ENCODE data around the gene COX6A1. TPM values are rescaled to one million over a fixed set of nuclear protein-coding genes. Genes with fewer than 3 reads are reported as not detected.

The COX6A1 gene
- total and polyA plus RNA-seq, 3 experiments from 2014 or later, result 475 to 785 (median 475) TPM

DNA sequence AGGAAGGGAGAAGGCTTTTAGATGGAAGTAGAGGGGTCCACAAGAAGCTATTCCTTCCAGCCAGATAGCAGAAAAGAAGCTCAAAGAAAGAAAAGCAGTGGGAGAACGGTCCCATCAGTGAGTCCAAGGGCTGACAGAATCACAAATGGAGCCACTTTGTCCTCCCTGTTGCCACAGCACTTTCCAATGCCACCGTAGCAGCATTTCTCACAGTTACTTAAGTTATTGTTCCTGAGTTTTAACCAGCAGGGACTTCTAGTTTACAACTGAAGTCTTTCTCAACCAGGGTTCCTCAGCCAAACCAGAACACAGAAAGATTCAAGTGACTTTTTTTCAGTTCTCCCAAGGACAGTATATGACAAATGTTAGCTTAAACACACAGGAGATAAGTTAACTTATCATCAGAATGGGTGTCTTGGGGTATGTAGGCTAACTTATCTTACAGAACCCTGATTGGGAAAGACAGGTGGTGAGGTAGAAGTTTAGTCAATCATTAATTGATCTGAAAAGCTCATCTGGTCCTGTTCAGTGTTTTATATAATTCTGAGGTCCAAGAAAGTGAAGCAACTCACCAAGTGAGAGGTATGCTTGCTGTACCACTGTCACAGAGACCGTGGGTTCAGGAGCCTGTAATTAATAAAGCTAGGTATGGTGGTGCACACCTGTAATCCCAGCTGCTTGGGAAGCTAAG, 15.3 kb downstream of the COX6A1 start:
- H3K9me3 ChIP-seq (ENCODE audit: low read length), result no peaks in the 10 kb centered on the region
- no peak overlapping the region for H3K4me3 ChIP-seq (ENCODE audit: low read length)
- CTCF ChIA-PET, result interaction anchor here (0.8 to 4.8 kb wide), 8 partner anchors 10 to 196 kb away, joined by 3 to 16 read pairs (median 4); partner anchors contain the start of genes DYNLL1 and SRSF9
- DNase-seq, result no peak
- Mint-ChIP-seq H3K27ac (peak overlapping the region in 5 of 8 donors; percentile 2 to 80 (median 72)), H3K27me3 (no peaks in the 10 kb centered on the region), H3K4me1 (peaks cover 0 to 8% (median 5%) of the 10 kb centered on the region in 3 donors), H3K36me3 (peaks cover 0 to 57% (median 6%) of the 10 kb centered on the region in 3 donors), H3K9me3 (no peaks in the 10 kb centered on the region), H3K4me3 (no peak overlapping the region)
- POLR2A ChIA-PET, result interaction anchor here (0.6 kb wide), 1 partner anchor 10 kb away, joined by 3 read pairs; no protein-coding TSS in a partner anchor
- no peak overlapping the region for H3K27ac ChIP-seq (ENCODE audit: low read depth, low read length)
- H3K36me3 ChIP-seq (ENCODE audit: insufficient read depth, low read length), result peaks cover 8% of the 10 kb centered on the region
- H3K27me3 ChIP-seq (ENCODE audit: insufficient read depth, low read length, poor library complexity, severe bottlenecking), result no peaks in the 10 kb centered on the region
- no peaks in the 10 kb centered on the region for H3K4me1 ChIP-seq (ENCODE audit: insufficient read depth, low read length)

DNA sequence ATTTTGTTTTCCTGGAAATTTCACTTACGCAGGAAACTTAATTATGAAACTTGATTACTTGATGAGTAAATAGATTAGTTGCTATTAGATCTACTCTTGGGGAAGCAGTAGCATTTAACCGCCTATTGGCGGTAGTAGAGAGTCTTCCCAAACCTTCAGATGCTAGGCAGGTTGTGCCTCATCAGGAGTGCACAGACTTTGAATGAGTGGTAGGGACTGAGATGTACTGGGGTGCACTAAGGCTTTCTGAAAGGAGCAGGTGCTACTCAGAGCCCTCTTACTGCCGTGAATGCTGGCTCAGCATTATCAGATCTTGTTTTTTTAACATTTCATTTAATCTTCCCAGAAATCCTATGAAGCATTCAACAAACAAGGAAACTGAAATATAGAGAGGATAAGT, 16.1 kb downstream of the COX6A1 start:
- Histone ChIP-seq H3K27me3 (ENCODE audit: insufficient read depth, low read length, poor library complexity, severe bottlenecking) (no peaks in the 10 kb centered on the region), H3K4me1 (ENCODE audit: insufficient read depth, low read length) (no peaks in the 10 kb centered on the region), H3K9me3 (ENCODE audit: low read length) (no peaks in the 10 kb centered on the region), H3K36me3 (ENCODE audit: insufficient read depth, low read length) (peaks cover 15% of the 10 kb centered on the region), H3K27ac (ENCODE audit: low read depth, low read length) (no peak overlapping the region), H3K4me3 (ENCODE audit: low read length) (no peak overlapping the region)
- ChIA-PET CTCF (interaction anchor here (1.2 to 4.8 kb wide), 2 partner anchors 15 to 41 kb away, joined by 4 to 16 read pairs; partner anchors contain the start of genes DYNLL1 and SRSF9), POLR2A (no interaction called here)
- H3K4me3 Mint-ChIP-seq, result no peak overlapping the region
- peaks cover 0 to 8% (median 5%) of the 10 kb centered on the region in 3 donors for H3K4me1 Mint-ChIP-seq
- peak in 3 of 5 donors; percentile 24 to 52 (median 26) for DNase-seq
- peaks cover 0 to 65% (median 8%) of the 10 kb centered on the region in 3 donors for H3K36me3 Mint-ChIP-seq
- peak overlapping the region in 4 of 8 donors; percentile 61 to 75 (median 70) for H3K27ac Mint-ChIP-seq
- H3K27me3 Mint-ChIP-seq, result no peaks in the 10 kb centered on the region
- no peaks in the 10 kb centered on the region for H3K9me3 Mint-ChIP-seq

DNA sequence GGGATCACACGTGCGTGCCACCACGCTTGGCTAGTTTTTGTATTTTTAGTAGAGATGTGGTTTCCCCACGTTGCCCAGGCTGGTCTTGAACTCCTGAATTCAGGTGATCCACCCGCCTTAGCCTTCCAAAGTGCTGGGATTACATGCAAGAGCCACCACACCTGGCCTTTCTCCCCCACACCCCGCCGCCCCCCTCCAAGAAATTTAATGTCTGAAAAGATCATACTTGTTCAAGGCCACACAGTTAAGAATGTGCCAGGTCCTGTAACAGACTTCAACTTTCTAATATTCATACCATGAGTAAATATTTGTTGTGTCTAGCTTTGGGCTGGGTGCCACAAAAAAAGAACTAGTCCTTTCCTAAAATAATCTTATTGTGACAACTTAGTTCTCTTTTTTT, 17.4 kb downstream of the COX6A1 start:
- H3K9me3 ChIP-seq (ENCODE audit: low read length), result no peaks in the 10 kb centered on the region
- no peaks in the 10 kb centered on the region for H3K4me1 ChIP-seq (ENCODE audit: insufficient read depth, low read length)
- no peaks in the 10 kb centered on the region for H3K27me3 ChIP-seq (ENCODE audit: insufficient read depth, low read length, poor library complexity, severe bottlenecking)
- H3K27ac ChIP-seq (ENCODE audit: low read depth, low read length), result no peak overlapping the region
- DNase-seq, result no peak
- CTCF ChIA-PET, result interaction anchor here (2.8 kb wide), 1 partner anchor 41 kb away, joined by 10 read pairs; the partner anchor contains the start of gene DYNLL1
- Mint-ChIP-seq H3K4me1 (peaks cover 0 to 3% (median 0%) of the 10 kb centered on the region in 3 donors), H3K36me3 (peaks cover 5 to 69% (median 11%) of the 10 kb centered on the region in 3 donors), H3K4me3 (no peak overlapping the region), H3K27me3 (no peaks in the 10 kb centered on the region), H3K9me3 (no peaks in the 10 kb centered on the region), H3K27ac (peak overlapping the region in 1 of 8 donors; percentile 19)
- H3K36me3 ChIP-seq (ENCODE audit: insufficient read depth, low read length), result peaks cover 21% of the 10 kb centered on the region
- POLR2A ChIA-PET, result interaction anchor here (0.7 to 1.1 kb wide), 2 partner anchors 28 to 41 kb away, joined by 4 read pairs; no protein-coding TSS in a partner anchor
- no peak overlapping the region for H3K4me3 ChIP-seq (ENCODE audit: low read length)

DNA sequence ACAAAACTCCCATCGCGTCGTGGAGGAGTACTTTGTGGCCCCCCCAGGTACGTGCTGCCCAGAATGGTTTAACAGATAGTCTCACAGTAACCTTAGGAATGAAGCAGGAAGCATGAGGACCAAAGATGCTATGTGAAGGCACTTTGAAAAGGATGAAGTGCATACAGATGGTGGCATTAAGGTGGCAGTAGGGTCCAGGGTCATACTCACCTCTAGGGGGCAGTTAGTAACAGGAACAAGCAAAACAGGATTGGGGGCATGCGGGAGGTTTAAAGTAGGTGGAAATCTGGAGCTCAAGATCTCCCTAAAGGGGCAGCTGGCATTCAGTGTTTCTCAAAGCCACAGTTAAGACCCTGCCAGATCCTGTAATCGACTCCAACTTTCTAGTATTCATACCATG, 19.2 kb downstream of the COX6A1 start:
- H3K36me3 Mint-ChIP-seq, result peaks cover 5 to 75% (median 14%) of the 10 kb centered on the region in 3 donors

DNA sequence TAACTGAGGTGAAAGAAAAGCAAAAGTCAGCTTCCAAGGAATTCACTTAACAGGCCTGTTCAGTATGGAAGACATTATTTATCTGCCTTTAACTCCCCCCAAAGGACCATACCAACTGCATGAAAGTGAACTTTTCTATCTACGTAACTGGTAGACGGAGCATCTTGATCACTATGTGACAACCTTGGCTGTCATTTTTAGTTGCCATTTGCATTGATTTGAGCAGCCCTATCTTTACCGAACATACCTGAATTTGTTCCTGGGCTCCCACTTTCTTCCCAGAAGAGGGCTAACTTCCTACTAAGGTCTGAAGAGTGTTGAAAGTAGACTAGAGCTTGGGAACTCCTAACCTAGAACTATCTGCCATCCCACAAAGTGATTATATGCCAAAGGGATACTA, 22.2 kb downstream of the COX6A1 start:
- H3K9me3 Mint-ChIP-seq, result no peaks in the 10 kb centered on the region
- H3K36me3 ChIP-seq (ENCODE audit: insufficient read depth, low read length), result peaks cover 60% of the 10 kb centered on the region
- no peak for DNase-seq
- POLR2A ChIA-PET, result no interaction called here
- peaks cover 7% of the 10 kb centered on the region for H3K4me1 ChIP-seq (ENCODE audit: insufficient read depth, low read length)
- no peak overlapping the region for H3K4me3 ChIP-seq (ENCODE audit: low read length)
- peak overlapping the region in 1 of 8 donors; percentile 47 for H3K27ac Mint-ChIP-seq
- H3K9me3 ChIP-seq (ENCODE audit: low read length), result no peaks in the 10 kb centered on the region
- no peak overlapping the region for H3K4me3 Mint-ChIP-seq
- peaks cover 3 to 7% (median 4%) of the 10 kb centered on the region in 3 donors for H3K4me1 Mint-ChIP-seq
- CTCF ChIA-PET, result no interaction called here
- peaks cover 9 to 87% (median 19%) of the 10 kb centered on the region in 3 donors for H3K36me3 Mint-ChIP-seq
- H3K27ac ChIP-seq (ENCODE audit: low read depth, low read length), result no peak overlapping the region
- H3K27me3 Mint-ChIP-seq, result no peaks in the 10 kb centered on the region
- no peaks in the 10 kb centered on the region for H3K27me3 ChIP-seq (ENCODE audit: insufficient read depth, low read length, poor library complexity, severe bottlenecking)

More for the DNA sequence above, 19.2 kb downstream of the COX6A1 start:
- H3K4me3 ChIP-seq (ENCODE audit: low read length), result no peak overlapping the region
- POLR2A ChIA-PET, result interaction anchor here (0.9 kb wide), 1 partner anchor 9 kb away, joined by 3 read pairs; no protein-coding TSS in a partner anchor
- H3K27ac ChIP-seq (ENCODE audit: low read depth, low read length), result no peak overlapping the region
- CTCF ChIA-PET, result interaction anchor here (1.0 to 2.8 kb wide), 4 partner anchors 13 to 39 kb away, joined by 3 to 12 read pairs (median 6); partner anchors contain the start of genes COX6A1 and DYNLL1
- no peaks in the 10 kb centered on the region for H3K9me3 ChIP-seq (ENCODE audit: low read length)
- no peaks in the 10 kb centered on the region for H3K27me3 Mint-ChIP-seq
- H3K27me3 ChIP-seq (ENCODE audit: insufficient read depth, low read length, poor library complexity, severe bottlenecking), result no peaks in the 10 kb centered on the region
- H3K36me3 ChIP-seq (ENCODE audit: insufficient read depth, low read length), result peaks cover 32% of the 10 kb centered on the region
- H3K27ac Mint-ChIP-seq, result peak overlapping the region in 6 of 8 donors; percentile 8 to 79 (median 52)
- no peaks in the 10 kb centered on the region for H3K9me3 Mint-ChIP-seq
- H3K4me1 ChIP-seq (ENCODE audit: insufficient read depth, low read length), result no peaks in the 10 kb centered on the region
- no peak for DNase-seq
- no peak overlapping the region for H3K4me3 Mint-ChIP-seq
- peaks cover 0 to 3% (median 0%) of the 10 kb centered on the region in 3 donors for H3K4me1 Mint-ChIP-seq

DNA sequence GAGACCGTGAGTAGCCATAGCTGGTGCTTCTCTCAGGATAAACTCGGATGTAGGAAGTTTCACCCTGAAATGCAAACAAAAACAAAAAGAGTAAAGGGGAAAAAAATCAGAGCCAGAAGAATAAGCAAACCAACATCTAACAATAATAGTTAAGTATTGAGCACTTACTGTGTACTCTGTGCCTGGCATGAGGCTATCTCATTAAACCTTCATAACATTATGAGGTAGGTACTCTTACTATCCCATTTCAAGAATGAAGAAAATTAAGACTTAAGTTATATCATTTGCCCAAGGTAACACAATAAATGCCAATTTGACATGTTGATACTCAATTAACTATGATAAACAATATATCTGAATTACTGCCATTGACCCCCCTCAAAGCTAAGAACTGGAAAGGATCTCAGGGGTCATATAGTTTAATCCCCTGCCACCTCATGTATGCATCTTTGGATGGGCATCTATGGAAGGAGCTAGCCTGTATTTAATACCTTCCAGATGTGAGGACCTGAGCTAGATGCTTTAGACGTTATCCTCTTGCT, 24.3 kb downstream of the COX6A1 start:
- Histone ChIP-seq H3K4me3 (ENCODE audit: low read length) (no peak overlapping the region), H3K27me3 (ENCODE audit: insufficient read depth, low read length, poor library complexity, severe bottlenecking) (no peaks in the 10 kb centered on the region), H3K27ac (ENCODE audit: low read depth, low read length) (no peak overlapping the region), H3K4me1 (ENCODE audit: insufficient read depth, low read length) (peaks cover 23% of the 10 kb centered on the region), H3K9me3 (ENCODE audit: low read length) (no peaks in the 10 kb centered on the region), H3K36me3 (ENCODE audit: insufficient read depth, low read length) (peaks cover 77% of the 10 kb centered on the region)
- Mint-ChIP-seq H3K4me3 (no peak overlapping the region), H3K27ac (peak overlapping the region in 3 of 8 donors; percentile 5 to 46 (median 12)), H3K36me3 (peaks cover 14 to 87% (median 15%) of the 10 kb centered on the region in 3 donors), H3K27me3 (no peaks in the 10 kb centered on the region), H3K4me1 (peaks cover 18 to 27% (median 23%) of the 10 kb centered on the region in 3 donors), H3K9me3 (no peaks in the 10 kb centered on the region)
- ChIA-PET CTCF (interaction anchor here (1.5 kb wide), 1 partner anchor 11 kb away, joined by 5 read pairs; no protein-coding TSS in a partner anchor), POLR2A (interaction anchor here (1.0 kb wide), 1 partner anchor 35 kb away, joined by 3 read pairs; no protein-coding TSS in a partner anchor)
- DNase-seq, result no peak

DNA sequence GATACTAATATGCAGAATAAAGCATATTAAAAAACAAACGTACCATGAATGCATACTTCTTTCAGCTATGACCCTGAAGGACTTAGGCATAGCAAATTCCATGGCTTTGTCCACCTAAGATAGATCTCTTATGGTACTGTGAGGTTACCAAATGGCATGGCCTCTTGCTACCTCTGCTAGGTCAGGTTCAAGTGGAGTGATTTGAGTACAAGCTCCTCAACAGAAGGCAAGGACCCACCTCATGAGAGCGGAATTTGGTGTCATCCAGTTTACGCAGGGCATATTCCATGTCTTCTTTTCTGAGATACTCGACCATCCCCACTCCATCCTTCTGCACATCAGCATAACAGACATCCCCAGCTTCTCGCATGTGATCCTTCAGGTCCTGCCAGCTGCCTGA, 25.8 kb downstream of the COX6A1 start:
- ChIA-PET POLR2A (interaction anchor here (0.7 kb wide), 1 partner anchor 10 kb away, joined by 3 read pairs; no protein-coding TSS in a partner anchor), CTCF (interaction anchor here (1.1 to 1.5 kb wide), 4 partner anchors 12 to 96 kb away, joined by 3 to 5 read pairs (median 4); partner anchors contain the start of gene COX6A1)
- H3K4me1 ChIP-seq (ENCODE audit: insufficient read depth, low read length), result peaks cover 37% of the 10 kb centered on the region
- H3K27me3 Mint-ChIP-seq, result peaks cover 0 to 3% of the 10 kb centered on the region in 2 donors
- peaks cover 29 to 42% (median 36%) of the 10 kb centered on the region in 3 donors for H3K4me1 Mint-ChIP-seq
- H3K4me3 ChIP-seq (ENCODE audit: low read length), result no peak overlapping the region
- H3K27ac ChIP-seq (ENCODE audit: low read depth, low read length), result no peak overlapping the region
- H3K36me3 ChIP-seq (ENCODE audit: insufficient read depth, low read length), result peaks cover 73% of the 10 kb centered on the region
- peaks cover 14 to 83% (median 15%) of the 10 kb centered on the region in 3 donors for H3K36me3 Mint-ChIP-seq
- DNase-seq, result no peak
- H3K27me3 ChIP-seq (ENCODE audit: insufficient read depth, low read length, poor library complexity, severe bottlenecking), result no peaks in the 10 kb centered on the region
- no peak overlapping the region for H3K4me3 Mint-ChIP-seq
- H3K9me3 Mint-ChIP-seq, result no peaks in the 10 kb centered on the region
- H3K9me3 ChIP-seq (ENCODE audit: low read length), result no peaks in the 10 kb centered on the region
- H3K27ac Mint-ChIP-seq, result peak overlapping the region in 4 of 8 donors; percentile 17 to 73 (median 46)
